ENCODE data around the gene METRNL.

METRNL gene

DNA sequence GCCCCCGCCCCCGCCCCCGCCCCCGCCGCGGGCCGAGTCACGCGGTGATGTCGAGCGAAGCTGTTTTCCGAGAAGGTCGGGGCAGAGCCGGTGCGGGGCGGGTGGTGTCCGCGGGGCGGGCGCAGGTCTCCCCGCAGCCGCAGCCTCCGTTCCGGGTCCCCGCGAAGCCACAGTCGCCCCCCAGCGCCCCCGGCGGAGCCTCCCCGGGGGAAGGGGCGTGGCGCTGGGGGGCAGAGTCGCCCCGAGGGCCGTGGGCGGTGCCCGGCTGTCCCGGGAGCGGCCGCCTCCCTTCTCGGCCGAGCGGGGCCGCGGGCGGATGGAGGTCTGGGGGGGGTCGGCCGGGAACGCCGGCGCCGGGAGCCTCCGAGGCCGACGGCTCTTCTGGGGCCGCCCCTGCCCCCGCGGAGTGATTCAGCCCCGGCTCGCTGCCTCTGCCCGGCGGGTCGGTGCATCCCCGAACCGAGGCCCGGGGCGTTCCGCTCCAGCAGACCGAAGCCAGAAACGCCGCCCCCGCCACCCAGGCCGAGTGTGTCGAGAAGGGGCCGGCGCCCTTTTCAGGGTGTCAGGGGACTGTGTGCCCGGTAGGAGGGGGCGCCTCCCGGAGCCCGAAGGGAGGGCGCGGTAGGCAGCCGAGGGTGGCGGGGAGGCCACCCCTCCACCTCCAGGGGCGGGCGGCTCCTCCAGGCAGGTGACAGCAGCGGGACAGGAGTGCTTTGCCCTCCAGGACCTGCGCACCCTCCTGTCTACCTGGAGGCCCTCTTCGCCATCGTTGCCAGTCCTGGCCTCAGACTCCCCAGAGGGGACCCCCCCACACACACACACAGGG, 1.7 kb downstream of the METRNL start:
- DNase-seq (ENCODE audit: low read depth) = no peak

GRCh38 chr17:83081684-83082201, 2.3 kb downstream of the METRNL start:
- no peak for DNase-seq (ENCODE audit: low read depth)

- no peak for DNase-seq (ENCODE audit: low read depth)
Observed at GRCh38 chr17:83082424-83082823, 3.0 kb downstream of the METRNL start.

- no peak for DNase-seq (ENCODE audit: low read depth)
Observed at GRCh38 chr17:83082909-83083367, 3.5 kb downstream of the METRNL start.

GRCh38 chr17:83083368-83084201, 4.2 kb downstream of the METRNL start:
- DNase-seq (ENCODE audit: low read depth) = no peak

DNA sequence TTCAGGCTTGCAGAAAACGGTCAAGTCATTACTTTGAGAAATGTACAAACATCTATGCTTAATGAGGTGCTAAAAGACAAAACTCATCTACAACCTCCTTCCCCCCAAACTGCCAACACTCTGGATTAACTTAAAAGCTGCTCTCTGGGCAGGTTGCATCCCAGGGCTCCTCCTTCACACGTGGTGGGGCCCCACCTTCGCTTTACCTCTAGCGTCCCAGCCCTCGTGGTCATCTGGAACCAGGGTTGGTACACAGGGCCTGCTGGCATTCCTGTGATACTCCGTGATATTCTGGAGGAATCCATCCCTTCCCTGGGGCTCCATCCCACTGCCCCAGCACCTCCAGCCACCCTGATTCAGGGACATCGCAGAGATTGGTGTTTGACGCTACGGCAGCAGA, 4.8 kb downstream of the METRNL start:
- DNase-seq (ENCODE audit: low read depth) = no peak

- DNase-seq (ENCODE audit: low read depth) = no peak
Observed at GRCh38 chr17:83084621-83085056, 5.2 kb downstream of the METRNL start.

- no peak for DNase-seq (ENCODE audit: low read depth)
Observed at GRCh38 chr17:83085103-83085502, 5.7 kb downstream of the METRNL start.

DNA sequence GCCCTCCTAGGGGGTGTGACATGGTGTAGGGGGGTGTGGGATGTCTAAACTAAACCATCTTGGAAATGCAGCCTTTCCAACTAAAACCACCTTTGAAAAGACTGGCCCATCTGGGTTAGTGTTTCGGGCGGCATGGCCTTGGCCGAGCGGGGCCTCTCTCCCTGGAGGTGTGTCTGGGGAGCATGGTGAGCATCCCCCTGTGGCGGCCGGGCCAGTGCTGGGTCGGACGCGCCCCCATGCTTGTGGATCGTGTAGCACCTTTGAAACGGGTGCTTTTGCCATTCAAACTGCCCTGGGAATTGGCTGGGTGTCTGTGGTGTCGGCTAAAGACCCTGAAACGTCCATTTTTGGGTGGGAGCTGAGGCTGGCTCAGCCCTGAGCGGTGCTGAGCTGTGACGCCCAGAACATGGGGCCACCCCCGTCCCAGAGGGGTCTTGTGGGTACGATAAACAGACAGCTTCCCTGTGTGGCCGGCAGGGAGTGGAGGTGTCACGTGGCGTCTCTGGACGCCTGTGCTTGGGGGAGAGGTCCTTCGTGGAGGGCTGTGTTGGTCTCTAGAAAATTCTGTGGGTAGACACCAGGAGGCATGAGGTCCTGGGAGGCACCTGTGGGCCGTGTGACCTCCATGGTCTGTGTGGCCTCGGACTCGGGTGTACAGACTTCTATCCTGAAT, 6.3 kb downstream of the METRNL start:
- DNase-seq (ENCODE audit: low read depth) = no peak

DNA sequence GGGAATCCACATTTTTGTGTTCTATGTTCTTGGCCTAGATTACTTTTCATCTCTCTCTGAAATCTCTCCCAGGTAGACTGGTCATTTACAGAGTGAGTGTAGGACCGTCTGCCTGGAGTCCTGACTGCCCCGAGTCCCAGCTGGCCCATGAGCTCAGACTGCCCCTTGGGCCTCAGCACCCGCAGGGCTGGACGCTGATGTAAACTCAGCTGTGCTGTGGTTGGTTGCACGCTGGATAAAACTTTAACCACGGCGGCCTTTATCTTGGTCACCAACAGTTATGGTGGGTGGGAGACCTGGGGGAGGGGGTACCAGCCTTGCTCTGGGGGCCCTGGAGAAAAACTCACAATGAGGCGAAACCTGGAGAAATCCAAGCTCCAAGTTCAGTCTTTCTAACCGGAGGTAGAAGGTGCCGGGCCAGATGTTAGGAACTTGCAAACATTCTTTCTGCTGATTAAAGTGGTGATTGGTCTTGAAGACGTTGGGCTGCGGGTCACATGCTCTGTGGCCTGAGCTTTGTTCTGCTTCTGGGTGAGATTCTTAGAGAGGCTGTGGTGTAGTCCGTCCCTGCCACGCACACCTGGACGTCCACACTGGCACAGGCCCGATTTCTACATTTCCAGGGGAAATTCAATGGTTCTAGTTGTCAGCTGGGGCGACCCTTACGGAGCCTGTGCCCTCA, 6.9 kb downstream of the METRNL start:
- no peak for DNase-seq (ENCODE audit: low read depth)

- no peak for DNase-seq (ENCODE audit: low read depth)
Observed at GRCh38 chr17:83086907-83087787, 7.7 kb downstream of the METRNL start.

DNA sequence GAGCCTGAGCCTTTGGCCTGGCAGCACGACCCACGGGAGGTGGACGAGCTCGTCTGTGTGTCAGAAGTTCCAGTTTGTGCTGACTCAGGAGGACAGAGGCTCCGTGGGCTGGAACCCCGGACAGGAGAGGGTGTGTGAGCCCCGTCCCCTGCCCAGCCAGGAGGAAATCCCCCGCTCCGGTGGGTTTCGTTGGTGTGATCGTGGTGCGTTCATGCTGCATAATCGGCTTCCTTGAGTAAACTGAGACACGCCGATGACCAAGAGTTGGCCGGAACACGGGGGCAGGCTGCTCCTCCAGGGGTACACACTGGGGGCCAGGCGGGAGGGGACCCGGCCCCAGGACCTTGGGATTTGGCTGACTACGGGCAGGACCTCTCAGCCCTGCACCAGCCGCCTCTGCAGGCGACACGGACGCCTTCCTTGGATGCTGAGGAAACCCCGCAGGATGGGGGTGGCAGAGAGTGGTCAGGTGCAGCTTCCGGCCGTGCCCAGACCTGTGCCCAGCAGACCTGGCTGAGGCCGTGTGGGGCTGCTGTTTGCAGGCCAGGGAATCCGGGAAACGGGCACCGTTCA, 8.5 kb downstream of the METRNL start:
- no peak for DNase-seq (ENCODE audit: low read depth)

DNA sequence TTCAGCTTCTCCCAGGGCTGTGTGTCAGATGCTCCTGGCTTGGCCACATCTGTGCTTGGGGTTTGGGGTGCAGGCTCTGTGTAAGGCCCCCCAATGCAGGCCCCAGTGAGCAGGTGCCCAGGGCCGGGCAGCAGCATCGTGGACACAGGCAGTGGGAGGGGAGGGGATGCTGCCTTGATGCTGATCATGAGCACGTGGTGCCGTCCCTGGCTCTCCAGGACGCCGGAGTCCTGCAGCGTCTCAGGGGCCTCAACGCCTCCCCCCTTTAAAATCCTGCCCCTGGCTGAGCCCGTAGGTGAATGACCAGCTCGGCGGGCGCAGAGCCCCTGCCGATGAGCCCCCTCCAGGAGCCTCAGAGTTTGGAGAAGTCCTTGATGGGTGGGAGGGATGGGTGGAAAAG, 9.0 kb downstream of the METRNL start:
- no peak for DNase-seq (ENCODE audit: low read depth)

DNA sequence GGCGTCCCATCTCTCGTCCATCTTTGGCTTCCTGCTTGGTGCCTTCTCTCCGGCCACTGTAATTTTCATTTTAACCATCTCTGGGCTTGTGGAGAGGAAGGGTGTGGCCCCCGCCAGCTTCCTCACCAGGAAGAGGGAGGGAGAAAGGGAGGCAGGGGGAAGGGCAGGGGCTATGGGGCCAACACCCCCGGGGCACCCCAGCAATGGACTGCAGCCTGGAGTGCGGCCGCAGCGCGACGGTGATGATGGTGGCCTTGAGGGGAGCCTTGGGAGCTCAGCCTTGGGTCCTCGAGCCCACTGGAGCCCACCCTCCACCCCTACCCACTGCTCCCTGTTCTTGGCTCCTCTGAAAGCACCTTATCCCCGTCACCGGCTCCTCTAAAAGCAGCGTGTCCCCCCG, 9.5 kb downstream of the METRNL start:
- no peak for DNase-seq (ENCODE audit: low read depth)

GRCh38 chr17:83089328-83090132, 10.1 kb downstream of the METRNL start:
- no peak for DNase-seq (ENCODE audit: low read depth)

DNA sequence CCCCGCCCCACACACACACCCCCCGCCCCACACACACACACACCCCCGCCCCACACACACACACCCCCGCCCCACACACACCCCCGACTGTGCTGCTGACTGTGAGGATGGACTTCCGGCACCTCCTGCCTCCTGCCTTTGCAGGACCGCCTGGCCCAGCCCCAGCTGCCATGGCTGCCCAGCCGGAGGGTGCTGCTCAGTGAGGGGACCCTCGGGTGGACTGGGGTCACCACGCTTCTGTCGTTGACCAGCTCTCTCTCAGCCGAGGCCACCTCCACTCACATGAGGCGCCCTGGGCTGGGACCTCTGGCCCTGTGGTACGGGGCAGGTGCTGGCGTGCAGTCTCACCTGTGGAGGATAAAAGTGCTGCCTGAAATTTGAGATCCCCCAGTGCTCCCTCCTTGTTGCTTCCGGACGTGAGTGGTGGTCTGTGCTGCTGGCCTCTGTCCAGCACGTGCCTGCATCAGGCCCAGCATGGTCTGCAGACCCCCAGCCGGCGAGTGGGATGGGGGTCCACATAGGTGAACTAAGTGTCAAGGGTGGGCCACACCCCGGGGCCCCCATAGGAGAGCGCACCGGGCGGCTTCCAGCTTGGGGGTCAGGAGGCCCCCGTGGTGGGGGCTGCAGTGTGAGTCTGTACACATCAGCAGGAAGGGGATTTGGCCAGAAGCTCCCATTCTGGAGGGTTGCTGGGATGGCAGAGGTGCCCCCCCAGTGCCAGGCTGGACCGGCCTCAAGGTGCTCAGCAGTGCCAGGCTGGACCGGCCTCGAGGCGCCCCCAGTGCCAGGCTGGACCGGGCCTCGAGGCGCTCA, 11.2 kb downstream of the METRNL start:
- DNase-seq (ENCODE audit: low read depth) = no peak

DNA sequence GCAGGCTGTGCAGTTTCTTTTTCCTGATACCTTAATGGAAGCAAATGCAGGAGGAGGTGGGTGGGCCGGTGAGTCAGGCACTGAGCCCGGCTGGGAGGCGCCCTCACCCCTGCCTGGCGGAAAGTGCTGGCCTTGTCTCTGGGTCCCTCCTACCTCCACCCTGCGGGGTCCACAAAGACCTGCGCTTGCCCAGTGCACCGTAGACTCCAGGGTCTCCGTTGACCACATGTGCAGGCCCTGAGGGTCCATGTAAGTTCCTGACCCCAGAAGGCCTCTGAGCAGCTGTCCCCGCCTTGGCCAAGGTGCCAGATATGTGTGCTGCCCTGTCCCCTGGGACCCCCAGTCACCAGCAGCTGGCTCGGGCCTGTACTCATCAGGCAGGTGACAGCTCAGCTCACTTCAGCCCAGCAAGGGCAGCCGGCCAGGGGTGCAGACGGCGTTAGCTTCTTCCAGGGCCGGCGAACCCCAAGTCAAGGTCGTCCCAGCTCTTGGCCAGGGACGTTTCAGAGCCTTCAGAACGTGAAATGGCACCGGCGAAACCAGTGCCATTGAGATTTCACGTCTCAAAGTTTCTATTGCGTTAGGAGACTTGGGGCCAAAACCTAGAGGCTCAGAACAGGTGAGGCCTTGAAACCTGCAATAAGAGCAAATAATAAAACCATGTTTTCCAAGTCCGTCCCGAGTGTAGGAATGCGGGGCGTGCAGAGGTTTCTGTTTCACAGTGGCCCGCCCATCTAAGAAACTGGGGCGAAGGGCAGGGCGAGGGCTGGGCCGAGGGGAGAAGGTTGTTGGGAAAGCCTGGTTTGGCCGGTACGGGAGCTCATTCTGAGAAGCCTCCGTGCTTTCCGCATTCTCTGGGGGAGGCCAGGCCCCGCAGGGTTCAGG, 12.1 kb downstream of the METRNL start:
- no peak for DNase-seq (ENCODE audit: low read depth)

GRCh38 chr17:83092186-83092585, 12.8 kb downstream of the METRNL start:
- no peak for DNase-seq (ENCODE audit: low read depth)

Measured in CMK (cell line).